Raji (cell line): ENCODE results near the gene MAP2K7.

ENCODE experiments used
- POLR2A ChIP-seq: IDR thresholded peaks from 2 replicates; pipeline ENCODE4 v1.6.1; 2011; ENCODE audit warnings: low read depth, low read length, control low read depth; ENCODE audit not compliant: insufficient read depth

MAP2K7 gene

DNA sequence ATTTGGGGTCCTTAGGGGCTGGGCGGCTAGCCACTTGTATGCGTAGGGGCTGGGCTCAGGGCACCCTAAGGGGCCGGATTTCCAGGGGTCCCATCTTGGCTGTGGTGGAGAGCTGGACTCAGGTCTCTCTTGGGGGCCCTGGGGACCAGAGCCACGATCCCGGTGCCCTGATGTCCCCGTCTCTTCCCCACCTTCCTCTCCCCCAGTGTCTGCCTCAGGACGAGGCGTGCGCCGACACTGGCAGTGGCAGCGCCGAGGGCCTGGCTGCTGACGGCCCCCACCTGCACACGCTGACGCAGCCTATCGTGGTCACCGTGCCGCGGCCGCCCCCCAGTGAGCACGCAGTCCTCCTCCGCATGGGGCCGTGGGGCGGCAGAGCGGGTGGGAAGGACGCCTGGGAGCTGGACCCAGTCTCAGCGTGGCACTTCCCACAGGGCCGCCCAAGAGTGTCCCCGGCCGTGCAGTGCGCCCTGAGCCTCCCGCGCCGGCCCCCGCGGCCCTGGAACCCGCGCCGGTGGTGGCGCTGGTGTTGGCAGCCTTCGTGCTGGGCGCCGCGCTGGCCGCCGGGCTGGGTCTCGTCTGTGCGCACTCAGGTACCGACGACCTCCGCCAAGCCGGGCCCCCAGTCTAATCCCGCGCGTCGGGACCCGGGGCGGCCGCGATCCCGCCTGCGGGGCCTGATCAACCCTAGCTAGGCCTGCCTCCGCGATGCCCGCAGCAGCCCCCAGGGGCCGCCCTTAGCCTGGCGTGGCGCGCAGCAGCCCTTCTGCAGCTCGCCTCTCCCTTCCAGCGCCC, 13.8 kb downstream of the MAP2K7 start:
- TF ChIP-seq POLR2A: no peak

DNA sequence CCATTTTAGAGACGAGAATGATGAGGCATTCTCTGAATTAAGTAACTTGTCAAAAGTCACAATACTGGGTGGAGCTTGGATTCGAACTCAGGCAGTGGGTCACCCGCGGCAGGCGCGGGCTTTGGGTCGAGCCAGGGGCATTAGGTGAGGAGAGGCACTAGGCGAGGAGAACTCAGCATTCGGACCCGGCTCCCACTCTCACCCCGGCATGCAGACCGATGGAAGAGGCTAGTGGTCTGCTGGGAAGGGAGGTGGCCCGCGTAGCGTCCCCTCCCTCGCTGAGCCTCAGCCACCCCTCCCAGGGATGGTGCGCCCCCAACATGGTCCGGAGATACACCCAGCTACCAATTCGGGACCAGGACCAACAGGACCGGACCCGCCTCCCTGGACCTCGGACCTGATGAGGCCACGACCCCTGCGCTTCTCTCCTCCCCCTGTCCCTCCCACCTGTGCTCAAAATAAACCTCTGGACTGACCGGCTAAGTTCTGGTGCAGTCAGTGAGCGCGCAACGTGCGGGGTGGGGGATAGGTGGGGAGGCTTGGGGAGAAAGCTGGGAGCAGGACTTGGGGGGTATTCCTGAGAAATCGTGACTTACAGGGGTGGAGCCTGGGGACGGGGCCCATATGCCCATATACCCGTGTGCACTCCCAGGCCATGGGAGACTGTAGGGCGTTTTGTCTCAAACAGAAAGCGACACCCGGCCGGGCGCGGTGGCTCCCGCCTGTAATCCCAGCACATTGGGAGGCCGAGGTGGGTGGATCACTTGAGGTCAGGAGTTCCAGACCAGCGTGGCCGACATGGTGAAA, 15.1 kb downstream of the MAP2K7 start:
- TF ChIP-seq POLR2A: no peak

- peak; percentile 83 for TF ChIP-seq POLR2A
These were observed 16.2 kb downstream of the MAP2K7 start, which contains the start of gene SNAPC2 for GRCh38 chr19:7919610-7920518. Gene SNAPC2, plus strand, starts transcription at chr19:7920338. Its CDS starts 29 bp downstream, at chr19:7920367.

DNA sequence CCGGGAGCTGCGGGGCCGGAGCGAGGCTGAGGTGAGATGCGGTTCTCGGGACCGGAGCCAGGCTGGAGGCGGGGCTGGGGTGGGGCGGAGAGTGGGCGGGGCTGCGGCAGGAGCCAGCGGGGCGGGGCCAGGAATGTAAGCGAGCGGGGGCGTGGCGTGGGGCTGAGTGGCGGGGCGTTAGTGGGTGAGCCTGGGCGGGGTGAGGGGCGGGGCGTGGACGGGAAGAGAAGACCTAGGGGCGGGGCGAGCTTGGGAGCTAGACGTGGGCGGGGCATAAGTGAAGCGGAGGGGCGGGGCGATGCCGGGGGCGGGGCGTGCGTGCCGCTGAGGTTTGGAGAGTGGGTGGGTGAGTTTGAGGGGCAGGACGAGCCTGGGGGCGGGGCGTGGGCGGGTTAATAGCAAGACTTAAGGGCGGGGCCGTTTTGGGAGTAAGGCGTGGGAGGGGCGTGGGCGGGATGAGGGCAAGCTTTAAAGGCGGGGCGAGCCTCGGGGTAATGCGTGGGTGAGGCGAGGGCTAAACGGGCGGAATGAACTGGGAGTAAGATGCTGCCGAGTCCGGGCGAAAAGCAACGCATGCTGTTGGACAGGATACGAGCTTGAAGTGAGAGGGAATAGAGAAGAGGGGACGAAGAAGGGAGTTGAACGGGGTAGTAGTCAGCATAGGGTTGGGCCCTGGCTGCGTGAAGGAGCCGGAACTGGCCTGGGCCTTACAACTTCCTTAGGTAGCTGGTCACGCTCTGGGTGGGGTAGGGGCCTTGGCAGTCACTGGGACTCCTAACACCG, 17.0 kb downstream of the MAP2K7 start:
- peak; percentile 51; the same call in 1 of the 2 replicates for TF ChIP-seq POLR2A

DNA sequence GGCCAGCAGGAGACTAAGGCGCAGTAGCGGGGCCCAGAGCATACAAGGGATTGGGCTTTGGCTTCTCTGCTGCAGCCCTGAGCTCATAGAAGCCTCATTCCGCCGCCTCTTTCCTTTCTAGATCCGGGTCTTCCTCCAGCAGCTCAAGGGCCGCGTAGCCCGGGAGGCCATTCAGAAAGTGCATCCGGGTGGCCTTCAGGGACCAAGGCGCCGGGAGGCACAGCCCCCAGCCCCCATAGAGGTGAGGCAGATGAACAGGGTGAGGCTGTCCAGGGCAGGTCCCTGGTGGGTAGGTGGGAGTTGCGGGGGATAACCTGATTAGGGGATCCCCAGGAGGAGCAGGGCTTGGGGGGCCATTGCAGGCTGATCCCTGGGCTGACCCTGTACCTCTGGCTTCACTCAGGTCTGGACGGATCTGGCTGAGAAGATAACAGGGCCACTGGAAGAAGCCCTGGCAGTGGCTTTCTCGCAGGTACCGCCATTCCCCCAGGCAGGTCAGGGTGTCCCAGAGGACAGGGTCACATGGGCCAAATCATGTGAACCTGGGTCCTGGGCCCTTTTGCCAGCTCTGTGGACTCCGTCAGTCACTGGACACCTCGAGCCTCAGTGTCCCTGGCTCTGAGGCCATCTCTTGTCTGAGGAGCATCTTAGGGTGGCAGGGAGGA, 17.8 kb downstream of the MAP2K7 start:
- no peak for TF ChIP-seq POLR2A

DNA sequence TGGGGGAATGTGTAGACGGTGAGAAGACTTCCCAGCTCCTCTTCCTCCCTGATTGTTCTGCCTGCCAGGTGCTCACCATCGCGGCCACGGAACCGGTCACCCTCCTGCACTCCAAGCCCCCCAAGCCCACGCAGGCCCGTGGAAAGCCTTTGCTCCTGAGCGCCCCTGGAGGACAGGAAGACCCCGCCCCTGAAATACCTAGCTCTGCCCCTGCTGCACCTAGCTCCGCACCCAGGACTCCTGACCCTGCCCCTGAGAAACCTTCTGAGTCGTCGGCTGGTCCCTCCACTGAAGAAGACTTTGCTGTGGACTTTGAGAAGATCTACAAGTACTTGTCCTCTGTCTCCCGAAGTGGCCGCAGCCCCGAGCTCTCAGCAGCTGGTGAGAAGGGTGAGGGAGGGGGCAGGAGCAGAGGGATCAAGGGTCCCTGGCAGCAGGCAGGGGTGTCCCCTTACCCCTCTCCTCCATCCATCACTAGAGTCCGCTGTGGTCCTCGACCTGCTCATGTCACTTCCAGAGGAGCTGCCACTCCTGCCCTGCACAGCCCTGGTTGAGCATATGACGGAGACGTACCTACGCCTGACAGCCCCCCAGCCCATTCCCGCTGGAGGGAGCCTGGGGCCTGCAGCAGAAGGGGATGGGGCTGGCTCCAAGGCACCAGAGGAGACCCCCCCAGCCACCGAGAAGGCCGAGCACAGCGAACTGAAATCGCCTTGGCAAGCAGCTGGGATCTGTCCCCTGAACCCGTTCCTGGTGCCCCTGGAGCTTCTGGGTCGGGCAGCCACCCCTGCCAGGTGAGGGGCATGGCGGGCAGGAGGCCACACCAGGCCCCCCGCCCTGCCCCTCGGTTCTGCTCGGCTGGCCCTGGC, 18.5 kb downstream of the MAP2K7 start:
- TF ChIP-seq POLR2A: no peak

DNA sequence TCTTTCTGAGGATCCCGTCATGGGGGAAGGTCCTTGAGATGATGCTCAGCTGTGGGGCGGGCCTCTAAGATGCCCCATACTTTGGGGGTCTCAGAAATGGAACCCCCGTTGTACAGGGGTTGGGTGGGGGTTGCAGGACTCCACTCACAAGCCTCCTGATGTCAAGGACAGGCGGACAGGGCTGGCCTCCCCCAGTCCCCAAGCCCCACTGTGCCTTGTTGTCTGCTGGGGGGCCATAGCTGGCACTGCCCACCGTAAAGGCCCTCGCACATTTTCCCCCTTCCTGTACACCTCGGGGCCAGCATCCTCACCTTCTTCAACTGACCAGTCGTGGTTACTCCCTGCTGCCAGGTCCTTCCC, 19.1 kb downstream of the MAP2K7 start:
- no peak for TF ChIP-seq POLR2A

DNA sequence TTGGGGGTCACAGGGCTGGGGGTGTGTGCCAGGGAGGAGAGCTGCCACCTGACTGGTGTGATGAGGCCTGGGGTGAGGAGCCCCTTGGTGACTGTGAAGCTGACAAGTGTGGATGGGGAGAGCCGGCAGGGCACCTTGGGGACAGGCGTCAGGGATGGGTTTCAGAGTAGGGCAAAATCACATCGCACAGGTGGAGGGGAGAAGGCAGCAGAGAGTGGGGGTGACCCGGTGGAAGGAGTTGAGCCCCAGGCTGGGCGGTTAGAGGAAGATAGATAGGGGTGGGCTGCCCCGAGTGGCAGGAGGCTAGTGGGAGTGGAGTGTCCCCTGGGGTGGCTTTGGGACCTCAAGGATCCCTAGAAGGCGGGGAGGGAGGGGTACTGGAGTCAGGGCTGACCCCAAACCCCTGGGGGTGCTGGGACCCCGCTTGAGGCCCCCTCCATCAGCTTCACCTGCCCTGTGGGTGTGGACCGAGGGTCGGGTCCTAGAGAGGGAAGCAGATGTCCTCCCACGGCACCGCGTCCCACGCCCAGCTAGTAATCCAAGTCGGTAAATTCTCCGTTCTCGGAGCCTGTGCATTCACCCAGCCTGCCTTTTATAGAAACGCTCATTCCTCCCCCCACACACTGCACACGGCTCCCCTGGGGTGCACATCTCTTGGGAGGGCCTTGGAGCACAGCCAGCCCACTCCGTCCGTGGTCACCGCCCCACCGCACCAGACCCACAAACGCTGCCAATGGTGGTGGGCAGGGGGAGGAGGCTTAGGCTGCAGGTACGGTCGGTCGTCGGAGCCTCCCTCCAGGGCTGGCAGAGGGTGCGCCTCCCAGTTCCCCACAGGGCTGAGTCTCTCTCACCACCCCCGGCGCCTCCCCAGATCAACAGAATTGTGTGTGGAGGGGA, 19.9 kb downstream of the MAP2K7 start:
- TF ChIP-seq POLR2A: no peak

- TF ChIP-seq POLR2A: no peak
These were observed 20.6 kb downstream of the MAP2K7 start for GRCh38 chr19:7924241-7924640.

DNA sequence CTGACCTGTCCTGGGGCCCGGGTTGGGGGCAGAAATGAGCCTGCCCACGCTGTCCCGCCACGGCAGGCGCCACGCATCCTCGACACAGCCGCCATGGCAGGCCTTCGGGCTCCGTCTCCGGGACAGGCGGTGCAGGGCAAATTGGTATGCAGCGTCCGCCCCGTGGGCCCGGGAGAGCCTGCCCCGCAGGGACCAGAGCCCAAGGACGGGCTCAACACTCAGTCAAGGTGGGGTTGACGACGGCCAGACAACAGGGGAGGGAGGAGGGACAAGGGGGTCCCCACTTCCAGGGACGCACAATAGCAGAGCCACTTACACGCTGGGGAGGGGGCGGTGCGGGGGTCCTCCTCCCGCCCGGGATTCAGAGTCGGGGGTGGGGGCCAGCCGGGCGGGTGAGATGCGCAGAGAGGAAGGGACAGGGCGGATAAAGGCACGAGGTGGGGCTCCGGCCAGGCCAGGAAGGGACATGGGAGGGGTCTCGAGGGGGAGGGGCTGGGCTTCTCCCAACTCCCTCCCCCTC, 21.0 kb downstream of the MAP2K7 start:
- TF ChIP-seq POLR2A: no peak

DNA sequence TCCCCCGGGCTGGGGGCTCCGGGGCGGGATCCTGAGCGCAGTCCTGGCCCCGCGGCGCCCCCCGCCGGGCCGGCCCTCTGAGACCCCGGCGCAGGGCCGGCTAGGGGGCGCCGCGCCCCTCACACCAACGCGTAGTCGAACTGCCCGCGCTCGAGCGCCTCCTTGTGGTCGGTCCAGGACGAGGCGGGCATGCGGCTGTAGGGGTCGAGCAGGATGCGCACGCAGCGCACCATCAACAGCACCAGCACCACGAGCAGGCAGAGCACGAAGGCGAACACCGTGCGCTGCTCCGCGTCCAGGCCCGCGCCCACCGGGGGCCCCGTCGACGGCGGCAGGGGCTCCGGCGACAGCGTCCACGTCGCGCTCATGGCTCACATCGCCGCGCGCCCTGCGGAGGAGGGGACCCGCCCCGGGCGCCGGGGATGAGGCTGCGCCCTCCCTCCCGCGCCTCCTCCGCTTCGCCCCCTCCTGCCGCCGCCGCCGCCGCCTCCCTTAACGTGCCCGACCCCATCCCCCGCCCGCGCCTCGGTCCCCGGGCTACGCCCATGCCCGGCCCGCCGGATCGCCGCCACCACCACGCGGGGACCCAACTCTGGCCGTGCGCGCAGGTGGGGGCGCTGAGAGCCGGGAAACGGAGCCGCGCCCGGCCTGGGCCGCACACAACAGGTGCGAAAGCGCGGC, 21.6 kb downstream of the MAP2K7 start:
- peak; percentile 40; the same call in 1 of the 2 replicates for TF ChIP-seq POLR2A

DNA sequence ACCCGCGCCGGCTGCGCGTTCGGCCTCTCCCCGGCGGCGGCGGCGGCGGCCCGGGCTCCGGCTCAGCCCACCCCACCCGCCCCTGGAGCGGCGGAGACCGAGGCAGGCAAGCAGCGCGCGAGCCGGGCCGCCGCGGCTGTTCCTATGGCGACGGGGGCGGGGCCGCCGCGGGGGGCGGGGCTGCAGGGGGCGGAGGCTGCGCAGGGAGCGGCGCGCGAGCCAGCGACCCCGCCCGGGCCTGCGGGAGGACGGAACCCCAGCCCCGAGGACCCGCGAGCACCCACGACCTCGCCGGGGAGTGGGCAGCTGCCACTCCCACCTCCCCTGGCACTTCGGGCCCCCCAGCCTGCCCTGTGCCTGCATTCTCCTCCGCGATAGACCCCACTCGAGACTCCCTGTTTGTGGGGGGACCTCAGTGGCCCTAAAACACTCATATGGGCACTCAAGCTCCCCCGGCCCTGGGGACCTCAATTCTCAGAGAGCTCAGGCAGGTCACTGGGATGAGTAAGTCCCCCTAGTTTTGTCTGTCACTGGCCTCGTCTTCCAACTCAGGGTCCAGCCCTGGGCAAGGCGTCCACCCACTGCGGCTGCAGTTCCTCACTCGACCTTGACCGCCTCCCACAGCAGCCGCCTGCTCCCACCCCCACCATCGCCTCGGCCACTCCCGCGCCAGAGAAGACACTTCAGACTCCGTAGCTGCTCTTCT, 22.5 kb downstream of the MAP2K7 start, which contains the start of gene CTXN1:
CTXN1 (minus strand) TSS at position 115 of the 706 bp plus-strand sequence. CDS start 597 bp downstream, outside the sequence.
- TF ChIP-seq POLR2A: no peak
